ENCODE data around the gene DAB2. TPM values are rescaled to one million over a fixed set of nuclear protein-coding genes. Genes with fewer than 3 reads are reported as not detected.
A peak's percentile ranks its signal among the peaks of the same experiment; 100 is the strongest.

DAB2 gene
- total RNA-seq, 8 experiments from 2014 or later = 1.0 to 105 (median 36.9) TPM

- H3K27ac ChIP-seq = no peak overlapping the region
- WGBS, 10 experiments = 80 to 100% (median 100%) methylated on average over 1 to 3 of the region's 3 CpGs; no CpG with 5 or more reads in 3 of the 10 experiments
- in situ Hi-C loops (cut with MboI; ENCODE audit: low pct_unique_long_range_greater_than_20kb in 2 of 9, low sequenced_read_pairs in 9 of 9, unreplicated experiment in 9 of 9) = loop anchor here in 4 of 9 experiments (10.0 to 25.0 kb wide), 3 partner anchors 156 to 181 kb away; no protein-coding TSS in a partner anchor
- peak in 2 of 8 experiments; percentile 28 to 39 for ATAC-seq (replicated peaks in 6 of 8)
- no peak overlapping the region for H3K4me3 ChIP-seq
- no peaks in the 10 kb centered on the region for H3K4me1 ChIP-seq (replicated peaks in 1 of 2)
These were observed 43.4 kb downstream of the DAB2 start for GRCh38 chr5:39381376-39381775.

DNA sequence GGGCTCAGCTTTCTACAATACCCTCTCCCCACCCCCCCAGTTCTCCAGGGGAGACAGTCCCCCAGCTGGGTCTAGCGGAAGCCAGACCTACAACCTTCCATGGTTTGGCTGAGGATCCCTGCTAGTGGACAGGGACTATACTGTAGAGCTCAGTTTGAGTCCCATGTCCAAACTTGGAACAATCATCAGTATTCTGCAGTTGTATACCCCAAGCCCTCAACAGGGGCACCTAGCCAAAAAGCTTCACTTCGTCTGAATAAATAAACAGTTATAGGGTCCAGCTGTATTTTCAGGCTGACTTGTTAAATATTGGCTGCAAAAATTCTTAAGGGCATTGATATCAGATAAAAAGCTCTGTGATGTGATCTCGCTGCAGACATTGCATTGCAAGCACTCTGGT, 45.1 kb downstream of the DAB2 start:
- no peak overlapping the region for H3K4me3 ChIP-seq
- WGBS, 10 experiments = 71 to 100% (median 94%) methylated on average over 1 to 3 of the region's 3 CpGs; no CpG with 5 or more reads in 4 of the 10 experiments
- no peak overlapping the region for H3K27ac ChIP-seq
- no peak for ATAC-seq (replicated peaks in 6 of 8)
- in situ Hi-C loops (cut with MboI; ENCODE audit: low pct_unique_long_range_greater_than_20kb in 2 of 9, low sequenced_read_pairs in 9 of 9, unreplicated experiment in 9 of 9) = loop anchor here in 7 of 9 experiments (10.0 to 25.0 kb wide), 4 partner anchors 158 to 183 kb away; no protein-coding TSS in a partner anchor
- H3K4me1 ChIP-seq (replicated peaks in 1 of 2) = no peaks in the 10 kb centered on the region

DNA sequence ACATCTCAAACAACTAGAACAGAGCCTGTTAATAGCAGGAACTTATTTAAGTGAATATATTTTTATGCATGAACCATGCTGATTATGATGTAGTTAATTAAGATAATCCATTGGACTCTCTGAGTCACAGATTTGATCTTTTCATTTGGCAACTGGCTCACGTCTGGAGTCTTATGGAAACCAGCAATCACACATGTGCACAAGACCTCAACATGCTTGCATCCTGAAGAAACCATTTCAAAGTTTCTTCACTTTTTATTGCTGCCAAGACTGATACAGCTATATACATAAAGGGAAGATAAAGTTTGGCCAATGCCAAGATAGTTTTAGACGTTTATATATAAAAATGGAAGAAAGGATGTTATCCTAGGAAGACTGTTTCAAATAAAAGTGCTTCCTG, 47.2 kb downstream of the DAB2 start:
- Histone ChIP-seq H3K4me3 (no peak overlapping the region), H3K27ac (no peak overlapping the region), H3K4me1 (replicated peaks in 1 of 2) (no peaks in the 10 kb centered on the region)
- ATAC-seq (replicated peaks in 6 of 8) = no peak
- WGBS, 10 experiments = 7 to 100% (median 67%) methylated on average over 1 to 2 of the region's 2 CpGs; no CpG with 5 or more reads in 3 of the 10 experiments
- in situ Hi-C loops (cut with MboI; ENCODE audit: low pct_unique_long_range_greater_than_20kb in 2 of 9, low sequenced_read_pairs in 9 of 9, unreplicated experiment in 9 of 9) = loop anchor here in 6 of 9 experiments (10.0 to 25.0 kb wide), 4 partner anchors 160 to 185 kb away; no protein-coding TSS in a partner anchor

GRCh38 chr5:39376293-39376714, 48.5 kb downstream of the DAB2 start:
- Histone ChIP-seq H3K4me3 (no peak overlapping the region), H3K27ac (no peak overlapping the region), H3K4me1 (replicated peaks in 1 of 2) (no peaks in the 10 kb centered on the region)
- in situ Hi-C loops (cut with MboI; ENCODE audit: low pct_unique_long_range_greater_than_20kb in 2 of 9, low sequenced_read_pairs in 9 of 9, unreplicated experiment in 9 of 9) = loop anchor here in 6 of 9 experiments (10.0 to 25.0 kb wide), 4 partner anchors 161 to 186 kb away; no protein-coding TSS in a partner anchor
- WGBS, 10 experiments = 50 to 90% (median 83%) methylated on average over 1 to 3 of the region's 3 CpGs; no CpG with 5 or more reads in 3 of the 10 experiments
- ATAC-seq (replicated peaks in 6 of 8) = peak in 5 of 8 experiments; percentile 39 to 81 (median 62)

DNA sequence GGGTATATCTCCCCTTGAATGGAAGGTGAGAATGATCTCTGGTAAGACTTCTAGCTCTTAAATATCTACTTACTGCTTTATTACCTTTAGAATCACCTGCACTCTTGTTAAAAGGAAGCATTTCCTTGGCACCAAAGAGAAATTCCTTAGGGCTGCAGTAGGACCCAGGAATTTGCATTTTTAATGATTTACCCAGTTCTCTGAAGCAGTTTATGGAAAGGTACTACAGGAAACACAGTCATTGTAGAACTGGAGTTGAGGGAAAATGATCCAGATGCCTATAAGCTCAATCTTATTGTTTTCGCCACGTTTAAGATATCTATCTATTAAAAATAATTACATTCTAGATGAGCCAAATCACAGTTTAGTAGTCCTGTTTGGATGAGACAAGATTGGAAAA, 51.0 kb downstream of the DAB2 start:
- Histone ChIP-seq H3K27ac (no peak overlapping the region), H3K4me1 (replicated peaks in 1 of 2) (no peaks in the 10 kb centered on the region), H3K4me3 (no peak overlapping the region)
- in situ Hi-C loops (cut with MboI; ENCODE audit: low pct_unique_long_range_greater_than_20kb in 2 of 9, low sequenced_read_pairs in 9 of 9, unreplicated experiment in 9 of 9) = loop anchor here in 3 of 9 experiments (10.0 kb wide), 2 partner anchors 171 to 181 kb away; no protein-coding TSS in a partner anchor
- WGBS, 10 experiments = 81 to 100% (median 97%) methylated on average over 1 to 2 of the region's 2 CpGs; no CpG with 5 or more reads in 2 of the 10 experiments
- no peak for ATAC-seq (replicated peaks in 6 of 8)

GRCh38 chr5:39371367-39371635, 53.5 kb downstream of the DAB2 start:
- no peaks in the 10 kb centered on the region for H3K4me1 ChIP-seq (replicated peaks in 1 of 2)
- H3K27ac ChIP-seq = no peak overlapping the region
- in situ Hi-C loops (cut with MboI; ENCODE audit: low pct_unique_long_range_greater_than_20kb in 2 of 9, low sequenced_read_pairs in 9 of 9, unreplicated experiment in 9 of 9) = loop anchor here in 3 of 9 experiments (10.0 kb wide), 2 partner anchors 174 to 184 kb away; no protein-coding TSS in a partner anchor
- H3K4me3 ChIP-seq = no peak overlapping the region
- 60 to 93% (median 89%) methylated on average over 1 to 3 of the region's 3 CpGs; no CpG with 5 or more reads in 3 of the 10 experiments for WGBS, 10 experiments
- ATAC-seq (replicated peaks in 6 of 8) = no peak

DNA sequence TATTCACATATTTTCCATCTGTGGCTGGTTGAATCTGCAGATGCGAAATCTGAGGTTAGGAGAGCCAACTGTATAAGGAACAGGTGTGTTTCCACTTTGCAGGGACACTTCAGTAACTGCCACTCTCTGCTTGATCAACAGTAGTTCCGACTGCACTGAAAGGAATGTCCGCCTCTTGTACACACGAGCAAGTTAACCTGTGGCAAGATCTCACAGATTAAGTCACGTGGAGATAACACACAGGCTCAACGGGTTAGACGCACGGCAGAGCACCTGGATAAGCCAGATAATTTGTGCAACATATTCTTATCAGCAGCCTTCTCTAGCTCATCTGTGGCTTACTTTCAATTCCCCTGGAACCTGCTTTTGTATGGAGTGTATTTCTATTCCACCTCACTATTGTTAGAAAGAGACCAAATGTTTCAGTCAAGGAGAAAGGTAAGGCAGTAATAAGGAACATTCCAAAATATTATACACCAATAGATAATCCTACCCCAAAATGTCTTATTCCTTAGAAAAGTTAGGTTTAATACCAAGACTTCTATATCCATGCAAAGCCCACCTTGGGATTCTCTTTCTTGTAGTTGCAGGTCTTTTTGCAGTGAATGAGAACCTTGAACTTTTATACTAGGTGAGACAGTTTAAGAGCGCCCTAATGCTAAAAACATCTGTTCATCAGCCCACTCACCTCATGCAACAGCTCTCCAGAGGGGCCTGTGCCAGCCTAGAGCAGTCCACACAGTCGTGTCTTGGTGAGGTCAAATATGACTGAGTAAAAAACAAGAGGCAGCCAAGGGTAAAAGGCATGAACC, 54.0 kb downstream of the DAB2 start:
- in situ Hi-C loops (cut with MboI; ENCODE audit: low pct_unique_long_range_greater_than_20kb in 2 of 9, low sequenced_read_pairs in 9 of 9, unreplicated experiment in 9 of 9) = loop anchor here in 3 of 9 experiments (10.0 kb wide), 2 partner anchors 174 to 184 kb away; no protein-coding TSS in a partner anchor
- Histone ChIP-seq H3K27ac (no peak overlapping the region), H3K4me3 (no peak overlapping the region), H3K4me1 (replicated peaks in 1 of 2) (no peaks in the 10 kb centered on the region)
- ATAC-seq (replicated peaks in 6 of 8) = no peak
- WGBS, 10 experiments = 61 to 96% (median 82%) methylated on average over 1 to 9 of the region's 10 CpGs

DNA sequence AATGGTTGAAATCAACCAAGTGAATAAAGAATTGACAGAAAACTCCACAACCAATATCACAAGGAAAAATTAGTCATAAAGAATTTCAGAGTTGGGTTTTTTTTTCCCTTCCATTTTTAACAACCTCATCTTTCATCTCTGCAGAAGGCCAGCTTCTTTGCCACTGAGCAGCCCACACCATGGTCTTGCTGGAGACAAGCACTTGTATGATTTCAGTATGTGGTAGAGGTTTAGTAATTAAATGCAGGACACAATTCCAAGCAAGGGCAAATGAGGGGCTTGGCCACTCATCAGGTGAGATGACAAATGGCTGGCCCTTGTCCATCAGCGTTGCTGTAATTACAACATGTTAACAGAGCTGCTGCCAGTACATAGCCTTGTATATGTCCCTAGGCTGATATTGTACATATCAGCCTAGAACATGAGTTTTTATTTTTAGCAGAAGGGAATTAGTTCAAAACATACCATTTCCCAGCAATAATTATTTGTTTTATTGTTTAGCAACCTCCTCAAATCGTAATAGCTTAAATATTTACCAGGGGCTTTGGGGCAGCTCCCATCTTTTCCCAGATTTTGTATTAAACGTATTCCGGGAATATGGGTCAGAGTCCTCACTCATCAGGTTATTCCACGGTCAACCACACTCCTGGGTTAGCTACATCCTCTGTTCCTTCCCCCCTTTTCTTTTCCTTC, 55.5 kb downstream of the DAB2 start:
- H3K4me1 ChIP-seq (replicated peaks in 1 of 2) = no peaks in the 10 kb centered on the region
- in situ Hi-C loops (cut with MboI; ENCODE audit: low pct_unique_long_range_greater_than_20kb in 2 of 9, low sequenced_read_pairs in 9 of 9, unreplicated experiment in 9 of 9) = no loop called here
- WGBS, 10 experiments = 32 to 96% (median 74%) methylated on average over 1 to 5 of the region's 5 CpGs; no CpG with 5 or more reads in 1 of the 10 experiments
- no peak overlapping the region for H3K4me3 ChIP-seq
- ATAC-seq (replicated peaks in 6 of 8) = peak in 2 of 8 experiments; percentile 12 to 29
- no peak overlapping the region for H3K27ac ChIP-seq

GRCh38 chr5:39368116-39368515, 56.7 kb downstream of the DAB2 start:
- Histone ChIP-seq H3K4me3 (no peak overlapping the region), H3K4me1 (replicated peaks in 1 of 2) (no peaks in the 10 kb centered on the region), H3K27ac (no peak overlapping the region)
- 19 to 100% (median 50%) methylated on average over 2 to 4 of the region's 4 CpGs; no CpG with 5 or more reads in 1 of the 10 experiments for WGBS, 10 experiments
- no peak for ATAC-seq (replicated peaks in 6 of 8)
- in situ Hi-C loops (cut with MboI; ENCODE audit: low pct_unique_long_range_greater_than_20kb in 2 of 9, low sequenced_read_pairs in 9 of 9, unreplicated experiment in 9 of 9) = no loop called here

GRCh38 chr5:39367711-39368110, 57.1 kb downstream of the DAB2 start:
- no peaks in the 10 kb centered on the region for H3K4me1 ChIP-seq (replicated peaks in 1 of 2)
- H3K4me3 ChIP-seq = no peak overlapping the region
- ATAC-seq (replicated peaks in 6 of 8) = no peak
- no peak overlapping the region for H3K27ac ChIP-seq
- in situ Hi-C loops (cut with MboI; ENCODE audit: low pct_unique_long_range_greater_than_20kb in 2 of 9, low sequenced_read_pairs in 9 of 9, unreplicated experiment in 9 of 9) = no loop called here
- 46 to 93% (median 74%) methylated on average over 1 to 3 of the region's 3 CpGs; no CpG with 5 or more reads in 3 of the 10 experiments for WGBS, 10 experiments

- ATAC-seq (replicated peaks in 6 of 8) = no peak
- Histone ChIP-seq H3K27ac (no peak within 1 kb of the TSS), H3K4me3 (no peak within 1 kb of the TSS), H3K4me1 (replicated peaks in 1 of 2) (no peaks in the 10 kb centered on the region)
- 0 to 78% (median 33%) methylated on average over 1 to 3 of the region's 6 CpGs; no CpG with 5 or more reads in 4 of the 10 experiments for WGBS, 10 experiments
- in situ Hi-C loops (cut with MboI; ENCODE audit: low pct_unique_long_range_greater_than_20kb in 2 of 9, low sequenced_read_pairs in 9 of 9, unreplicated experiment in 9 of 9) = no loop called here
These were observed 60.4 kb downstream of the DAB2 start, which contains the start of gene C9 for GRCh38 chr5:39364367-39364766. C9 (minus strand) TSS chr5:39364495; CDS start chr5:39364464, 31 bp downstream.

DNA sequence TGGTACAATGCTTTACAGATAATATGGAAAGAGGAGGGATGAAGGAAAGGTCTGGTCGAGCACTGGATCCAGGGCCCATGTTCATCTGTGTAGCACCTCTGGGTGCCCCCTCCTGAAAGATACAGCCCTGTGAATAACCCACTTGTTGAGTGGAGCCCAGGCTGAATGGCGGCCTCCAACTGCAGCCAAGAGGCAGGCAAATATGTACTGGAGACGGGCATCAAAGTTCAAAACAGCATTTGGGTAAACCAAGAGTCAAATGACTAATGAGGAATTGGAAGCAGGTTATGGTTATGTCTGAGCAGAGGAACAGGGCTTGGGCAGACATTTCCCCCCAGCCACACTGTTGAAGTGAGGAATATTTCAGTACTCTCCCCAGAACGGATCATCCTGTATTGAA, 61.6 kb downstream of the DAB2 start:
- H3K4me1 ChIP-seq (replicated peaks in 1 of 2) = no peaks in the 10 kb centered on the region
- in situ Hi-C loops (cut with MboI; ENCODE audit: low pct_unique_long_range_greater_than_20kb in 2 of 9, low sequenced_read_pairs in 9 of 9, unreplicated experiment in 9 of 9) = no loop called here
- WGBS, 10 experiments = 0 to 100% (median 80%) methylated on average over 1 to 3 of the region's 4 CpGs; no CpG with 5 or more reads in 1 of the 10 experiments
- no peak overlapping the region for H3K27ac ChIP-seq
- H3K4me3 ChIP-seq = no peak overlapping the region
- ATAC-seq (replicated peaks in 6 of 8) = no peak

DNA sequence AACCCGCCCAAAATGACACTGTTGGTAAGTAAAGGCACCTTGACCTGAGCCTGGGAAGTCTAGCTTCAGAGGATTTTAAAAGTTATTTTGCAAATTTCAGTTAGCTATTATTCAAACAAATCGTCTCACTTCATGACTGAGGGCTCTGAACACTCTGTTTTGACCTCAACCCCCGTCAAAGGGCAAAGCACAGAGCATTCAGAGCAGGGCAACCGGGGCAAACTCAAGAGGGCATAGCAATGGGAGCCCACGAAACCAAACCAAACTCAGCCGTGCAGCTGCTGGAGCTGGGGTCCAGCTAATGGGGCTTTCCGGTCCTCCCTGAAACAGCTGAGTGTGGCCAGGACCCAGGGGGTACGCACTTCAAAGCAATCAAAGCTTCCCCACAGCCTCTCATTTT, 62.1 kb downstream of the DAB2 start:
- no peak overlapping the region for H3K4me3 ChIP-seq
- no peak overlapping the region for H3K27ac ChIP-seq
- in situ Hi-C loops (cut with MboI; ENCODE audit: low pct_unique_long_range_greater_than_20kb in 2 of 9, low sequenced_read_pairs in 9 of 9, unreplicated experiment in 9 of 9) = no loop called here
- no peaks in the 10 kb centered on the region for H3K4me1 ChIP-seq (replicated peaks in 1 of 2)
- WGBS, 10 experiments = 53 to 96% (median 82%) methylated on average over 2 to 6 of the region's 8 CpGs; no CpG with 5 or more reads in 1 of the 10 experiments
- no peak for ATAC-seq (replicated peaks in 6 of 8)

Measured in motor neuron (in vitro differentiated cells).